ENCODE results near the gene HBG2.
"Not testable (repeated sequence)": the region's sequence is repeated elsewhere in the genome, so short reads cannot be mapped to it uniquely, and the experiment has no call there.

The HBG2 gene

GRCh38 chr11:5254646-5255413 lies at the start of gene HBG2:
TSS of gene HBG2 (minus strand) at chr11:5254781. CDS start at chr11:5254728, 53 bp downstream.
- not testable (repeated sequence) for DNase-seq

DNA sequence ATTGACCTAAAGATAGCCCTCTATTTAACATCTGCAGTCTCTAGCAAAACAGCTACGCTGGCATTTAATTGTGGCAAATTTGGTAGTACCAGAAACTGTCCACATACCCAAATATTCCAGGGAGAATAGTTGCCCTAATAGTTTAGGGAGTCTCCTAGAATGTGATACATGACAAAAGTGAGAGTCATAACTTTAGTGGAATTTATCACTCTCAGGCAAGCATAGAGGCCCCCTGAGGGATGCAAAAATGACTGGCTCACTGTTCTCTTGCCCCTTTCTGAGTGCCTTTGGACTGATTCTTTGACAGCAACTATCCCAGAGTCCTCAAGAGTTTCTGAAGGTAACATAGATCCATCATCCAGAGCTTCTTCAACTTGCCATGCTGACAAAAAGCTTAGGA lies 49.5 kb upstream of the HBG2 start:
- DNase-seq = no peak

GRCh38 chr11:5303626-5304025 lies 49.0 kb upstream of the HBG2 start:
- DNase-seq = no peak

- no peak for DNase-seq
Observed at GRCh38 chr11:5301846-5302245, 47.3 kb upstream of the HBG2 start, which contains the start of gene OR51B4. TSS of gene OR51B4 (minus strand) at chr11:5301946. CDS start at chr11:5301946, 0 bp downstream.

GRCh38 chr11:5300251-5300650 lies 45.7 kb upstream of the HBG2 start:
- DNase-seq = no peak

- DNase-seq = no peak
Observed at GRCh38 chr11:5298451-5298850, 43.9 kb upstream of the HBG2 start.

- no peak for DNase-seq
Observed at GRCh38 chr11:5297721-5298323, 43.2 kb upstream of the HBG2 start.

DNA sequence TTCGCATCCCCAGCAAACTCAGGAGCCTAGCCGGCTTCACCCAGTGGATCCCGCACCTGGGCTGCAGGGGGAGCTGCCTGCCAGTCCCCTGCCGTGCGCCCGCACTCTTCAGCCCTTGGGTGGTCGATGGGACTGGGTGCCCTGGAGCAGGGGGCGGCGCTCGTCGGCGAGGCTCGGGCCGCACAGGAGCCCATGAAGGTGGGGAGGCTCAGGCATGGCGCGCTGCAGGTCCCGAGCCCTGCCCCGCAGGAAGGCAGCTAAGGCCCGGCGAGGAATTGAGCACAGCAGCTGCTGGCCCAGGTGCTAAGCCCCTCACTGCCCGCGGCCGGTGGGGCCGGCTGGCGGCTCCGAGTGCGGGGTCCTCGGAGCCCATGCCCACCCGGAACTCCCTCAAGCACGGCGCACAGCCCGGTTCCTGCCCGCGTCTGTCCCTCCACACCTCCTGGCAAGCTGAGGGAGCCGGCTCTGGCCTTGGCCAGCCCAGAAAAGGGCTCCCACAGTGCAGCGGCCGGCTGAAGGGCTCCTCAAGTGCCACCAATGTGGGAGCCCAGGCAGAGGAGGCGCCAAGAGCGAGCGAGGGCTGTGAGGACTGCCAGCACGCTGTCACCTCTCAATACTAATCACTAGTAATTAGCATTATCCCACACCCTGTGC lies 39.9 kb upstream of the HBG2 start:
- DNase-seq = not testable (repeated sequence)

GRCh38 chr11:5293028-5293427 lies 38.4 kb upstream of the HBG2 start:
- no peak for DNase-seq

DNA sequence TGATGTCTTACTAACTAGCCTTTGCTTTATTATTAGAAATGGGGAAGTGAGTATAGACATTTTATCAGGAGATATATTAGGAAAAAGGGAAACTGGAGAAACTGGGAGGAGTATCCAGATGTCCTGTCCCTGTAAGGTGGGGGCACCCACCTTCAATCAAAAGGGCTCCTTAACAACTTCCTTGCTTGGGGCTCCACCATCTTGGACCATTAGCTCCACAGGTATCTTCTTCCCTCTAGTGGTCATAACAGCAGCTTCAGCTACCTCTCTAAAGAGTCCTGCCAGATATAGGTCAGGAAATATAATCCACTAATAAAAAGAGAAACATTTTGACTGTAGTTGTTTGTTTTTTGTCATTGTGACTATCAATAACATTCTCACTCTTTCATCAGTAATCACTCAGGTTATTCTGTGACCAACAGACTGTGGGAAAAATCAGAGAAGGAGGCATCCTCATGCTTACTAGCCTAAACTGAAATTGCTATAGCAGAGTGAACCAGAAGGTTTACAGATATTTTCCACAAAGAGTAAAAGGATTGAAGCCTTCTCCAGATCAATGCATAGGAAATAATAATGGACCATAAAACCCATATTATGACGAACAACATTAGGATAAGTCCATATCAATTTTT lies 36.7 kb upstream of the HBG2 start:
- no peak for DNase-seq

DNA sequence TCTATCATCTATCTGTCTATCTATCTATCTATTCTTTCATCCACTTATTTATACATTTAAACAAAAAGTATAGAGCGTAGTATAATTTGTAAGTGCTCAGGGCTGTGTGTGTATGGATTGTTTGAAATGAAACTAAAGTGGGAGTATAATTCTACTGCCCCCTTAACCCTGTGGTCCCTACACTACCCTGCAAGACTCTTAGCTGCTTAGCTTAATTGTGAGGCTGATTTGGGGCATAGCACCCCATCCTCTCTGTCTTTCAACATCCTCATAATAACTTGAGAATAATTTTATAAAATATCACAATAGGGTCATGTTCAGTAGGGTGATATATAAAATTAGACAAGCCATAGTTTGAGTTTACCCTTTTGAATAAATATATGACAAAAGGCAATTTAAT lies 35.5 kb upstream of the HBG2 start:
- no peak for DNase-seq

DNA sequence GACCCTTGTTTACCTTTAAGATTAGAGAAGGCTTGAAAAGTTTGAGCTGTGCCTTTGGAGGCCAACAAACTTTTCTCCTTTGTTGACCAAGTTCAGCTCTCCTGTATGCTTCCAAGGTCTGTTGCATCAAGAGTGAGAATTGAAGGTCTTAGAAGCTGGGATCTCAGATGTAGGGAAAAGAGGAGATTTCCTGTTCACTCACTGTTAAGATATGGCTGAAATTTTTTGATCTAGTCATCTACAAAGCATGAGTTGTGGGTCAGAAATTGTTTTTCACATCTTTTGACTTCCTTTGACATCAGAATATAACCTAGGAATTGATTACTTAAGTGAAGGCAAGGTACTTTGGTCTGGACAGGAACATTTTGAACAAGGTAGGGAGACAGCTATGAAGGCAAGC lies 35.1 kb upstream of the HBG2 start:
- no peak for DNase-seq

DNA sequence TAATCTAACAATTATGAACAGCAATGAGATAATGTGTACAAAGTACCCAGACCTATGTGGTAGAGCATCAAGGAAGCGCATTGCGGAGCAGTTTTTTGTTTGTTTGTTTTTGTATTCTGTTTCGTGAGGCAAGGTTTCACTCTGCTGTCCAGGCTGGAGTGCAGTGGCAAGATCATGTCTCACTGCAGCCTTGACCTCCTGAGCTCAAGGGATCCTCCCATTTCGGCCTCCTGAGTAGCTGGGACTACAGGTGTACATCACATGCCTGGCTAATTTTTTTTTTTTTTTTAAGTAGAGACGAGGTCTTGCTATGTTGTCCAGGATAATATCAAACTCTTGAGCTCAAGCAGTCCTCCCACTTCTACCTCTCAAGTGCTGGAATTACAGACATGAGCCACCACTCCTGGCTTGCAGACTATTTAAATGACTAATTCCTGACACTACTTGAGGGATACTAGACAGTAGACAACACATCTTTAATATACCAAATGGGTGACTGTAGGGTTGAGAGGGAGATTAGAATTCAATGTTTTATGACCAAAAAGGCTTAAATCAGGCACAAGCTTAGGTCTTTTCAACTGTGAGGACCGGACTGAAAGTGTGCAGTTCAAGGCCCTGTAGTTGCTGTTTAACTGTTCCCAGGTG lies 34.4 kb upstream of the HBG2 start:
- DNase-seq = no peak

DNA sequence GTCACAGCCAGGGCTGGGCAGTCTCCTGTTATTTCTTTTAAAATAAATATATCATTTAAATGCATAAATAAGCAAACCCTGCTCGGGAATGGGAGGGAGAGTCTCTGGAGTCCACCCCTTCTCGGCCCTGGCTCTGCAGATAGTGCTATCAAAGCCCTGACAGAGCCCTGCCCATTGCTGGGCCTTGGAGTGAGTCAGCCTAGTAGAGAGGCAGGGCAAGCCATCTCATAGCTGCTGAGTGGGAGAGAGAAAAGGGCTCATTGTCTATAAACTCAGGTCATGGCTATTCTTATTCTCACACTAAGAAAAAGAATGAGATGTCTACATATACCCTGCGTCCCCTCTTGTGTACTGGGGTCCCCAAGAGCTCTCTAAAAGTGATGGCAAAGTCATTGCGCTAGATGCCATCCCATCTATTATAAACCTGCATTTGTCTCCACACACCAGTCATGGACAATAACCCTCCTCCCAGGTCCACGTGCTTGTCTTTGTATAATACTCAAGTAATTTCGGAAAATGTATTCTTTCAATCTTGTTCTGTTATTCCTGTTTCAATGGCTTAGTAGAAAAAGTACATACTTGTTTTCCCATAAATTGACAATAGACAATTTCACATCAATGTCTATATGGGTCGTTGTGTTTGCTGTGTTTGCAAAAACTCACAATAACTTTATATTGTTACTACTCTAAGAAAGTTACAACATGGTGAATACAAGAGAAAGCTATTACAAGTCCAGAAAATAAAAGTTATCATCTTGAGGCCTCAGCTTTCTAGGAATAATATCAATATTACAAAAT lies 33.7 kb upstream of the HBG2 start:
- DNase-seq = no peak

DNA sequence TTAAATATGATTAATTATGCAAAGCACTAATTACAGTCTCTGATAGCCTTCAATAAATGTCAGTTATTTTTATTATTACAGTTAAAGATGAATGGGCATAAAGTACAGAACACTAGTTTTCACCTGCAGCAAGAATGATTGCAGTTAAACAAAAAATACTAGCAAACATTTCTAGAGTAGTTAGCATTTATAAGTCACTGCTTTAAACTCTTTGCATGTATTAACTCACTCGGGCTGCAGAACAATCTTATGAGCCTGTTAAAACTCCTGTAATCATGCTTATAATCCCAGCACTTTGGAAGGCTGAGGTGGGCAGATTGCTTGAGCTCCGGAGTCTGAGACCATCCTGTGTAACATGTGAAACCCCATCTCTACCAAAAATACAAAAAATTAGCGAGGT lies 32.3 kb upstream of the HBG2 start:
- no peak for DNase-seq

DNA sequence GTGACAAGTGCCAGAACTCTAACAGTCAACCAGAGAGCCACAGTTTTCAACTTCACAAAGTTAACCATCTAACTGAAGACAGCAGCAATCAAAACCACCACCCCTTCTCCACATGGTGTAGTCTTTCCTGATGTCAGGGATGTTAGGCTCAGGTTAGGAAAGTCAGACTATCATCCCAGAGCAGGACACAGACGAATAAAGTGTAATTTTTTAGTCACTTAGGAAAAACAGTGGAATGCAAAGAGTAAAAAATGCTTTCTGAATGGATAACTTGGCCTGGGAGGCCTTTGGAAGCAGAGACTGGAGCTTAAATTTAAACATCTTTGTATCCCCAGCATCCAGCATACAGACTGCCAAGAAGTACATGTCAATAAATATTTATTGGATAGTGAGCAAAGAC lies 31.8 kb upstream of the HBG2 start:
- no peak for DNase-seq

GRCh38 chr11:5285703-5286340 lies 31.2 kb upstream of the HBG2 start:
- no peak for DNase-seq

GRCh38 chr11:5284637-5285036 lies 30.1 kb upstream of the HBG2 start:
- DNase-seq = no peak

GRCh38 chr11:5283882-5284281 lies 29.3 kb upstream of the HBG2 start:
- no peak for DNase-seq

DNA sequence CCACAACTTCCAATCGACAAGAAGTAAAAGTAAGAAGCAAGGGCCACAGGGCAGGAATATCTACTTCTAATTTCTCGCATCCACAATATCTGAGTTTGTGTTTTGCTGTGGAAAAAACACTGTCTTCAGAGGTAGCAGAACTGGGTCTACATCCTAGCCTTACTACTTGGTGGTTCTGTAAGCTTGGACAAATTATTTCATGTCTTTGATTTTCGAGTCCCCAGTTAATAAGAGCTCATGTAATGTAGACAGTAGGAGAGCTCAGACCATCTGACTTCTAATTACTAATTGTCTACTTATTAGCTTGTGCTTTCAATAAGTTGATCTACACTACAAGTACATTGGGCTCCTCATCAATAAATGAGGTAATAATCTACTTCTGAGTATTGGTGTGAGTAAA lies 28.5 kb upstream of the HBG2 start:
- DNase-seq = no peak

- no peak for DNase-seq
Observed at GRCh38 chr11:5282628-5283027, 28.0 kb upstream of the HBG2 start.

DNA sequence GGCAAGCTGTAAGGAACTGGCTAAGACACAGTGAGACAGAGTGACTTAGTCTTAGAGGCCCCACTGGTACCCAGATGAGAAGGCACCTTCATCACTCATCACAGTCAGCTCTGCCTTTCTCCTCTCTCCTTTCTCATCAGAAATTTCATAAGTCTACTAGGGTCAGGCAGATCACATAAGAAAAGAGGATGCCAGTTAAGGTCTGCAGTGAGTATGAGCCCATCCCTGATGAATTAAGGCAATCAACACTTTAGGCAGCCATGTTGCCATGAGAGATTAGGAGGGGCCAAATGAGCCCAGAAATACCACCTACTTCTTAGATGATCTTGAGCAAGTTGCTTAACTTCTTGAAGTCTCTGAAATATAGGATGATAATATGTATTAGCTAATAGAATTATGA lies 27.0 kb upstream of the HBG2 start:
- no peak for DNase-seq

All from activated CD4-positive, alpha-beta T cell treated with anti-CD3 and anti-CD28 coated beads, Interleukin-2, amount 50 U/mL, for 48 hours (primary cell).